DND-41 (cell line): ENCODE data around the gene GCLM.

Experiments
- ATAC-seq: fragments of 200-7000 bp; cut with Tn5 transposase; 3 replicates; pipeline ENCODE4 v1.9.1; 2021; ENCODE audit warnings: low read depth; ENCODE audit not compliant: insufficient read depth
- DNase-seq: peaks from one replicate; pipeline ENCODE4 v3.0.0-alpha.2; 2020
- H2AFZ ChIP-seq: 2 replicates; pipeline ENCODE4 v1.6.0; 2012; ENCODE audit warnings: low read depth, low read length
- H3K27ac ChIP-seq: 2 replicates; pipeline ENCODE4 v1.5.1; 2012; ENCODE audit warnings: low read length, inconsistent platforms
- H3K27me3 ChIP-seq: fragments of 200-600 bp; sonication (generic); 2 replicates; pipeline ENCODE4 v1.6.0; 2012; ENCODE audit warnings: low read length, mild to moderate bottlenecking, inconsistent platforms; ENCODE audit not compliant: insufficient read depth, poor library complexity
- H3K36me3 ChIP-seq: 2 replicates; pipeline ENCODE4 v1.5.1; 2012; ENCODE audit warnings: low read length, inconsistent platforms; ENCODE audit not compliant: insufficient read depth
- H3K4me1 ChIP-seq: 2 replicates; pipeline ENCODE4 v1.5.1; 2012; ENCODE audit warnings: mild to moderate bottlenecking, low read length; ENCODE audit not compliant: insufficient read depth
- H3K4me2 ChIP-seq: 2 replicates; pipeline ENCODE4 v1.6.0; 2012; ENCODE audit warnings: mild to moderate bottlenecking, moderate library complexity, low read length, inconsistent platforms; ENCODE audit not compliant: insufficient read depth
- H3K4me3 ChIP-seq, 2 experiments: fragments of 200-600 bp in 1 of 2; shearing (Covaris generic) in 1 of 2; 2 replicates each; pipeline ENCODE4 v1.5.1; 2012 to 2016; ENCODE audit warnings: inconsistent platforms in 2 of 2, low read length in 2 of 2, mild to moderate bottlenecking in 2 of 2, low read depth in 1 of 2, moderate library complexity in 1 of 2
- H3K79me2 ChIP-seq: 2 replicates; pipeline ENCODE4 v1.6.0; 2012; ENCODE audit warnings: low read length, inconsistent platforms; ENCODE audit not compliant: insufficient read depth
- H3K9ac ChIP-seq: 2 replicates; pipeline ENCODE4 v1.6.0; 2012; ENCODE audit warnings: low read depth, mild to moderate bottlenecking, inconsistent platforms, low read length, moderate library complexity
- H3K9me3 ChIP-seq: 2 replicates; pipeline ENCODE4 v1.5.1; 2012; ENCODE audit warnings: low read length, moderate library complexity, mild to moderate bottlenecking, inconsistent platforms; ENCODE audit not compliant: insufficient read depth, severe bottlenecking
- H4K20me1 ChIP-seq: 2 replicates; pipeline ENCODE4 v1.6.0; 2012; ENCODE audit warnings: low read length; ENCODE audit not compliant: insufficient read depth
- EZH2 ChIP-seq: IDR thresholded peaks from 3 replicates; pipeline ENCODE4 v1.6.1; 2012; ENCODE audit warnings: borderline replicate concordance, low read depth, mild to moderate bottlenecking, moderate library complexity, low read length, inconsistent platforms; ENCODE audit not compliant: severe bottlenecking
- TF ChIP-seq, protein P1 (sequence below): IDR thresholded peaks from 2 replicates; pipeline ENCODE4 v1.5.1; 2012; ENCODE audit warnings: borderline replicate concordance, low read length, moderate library complexity, mild to moderate bottlenecking; ENCODE audit not compliant: poor library complexity, severe bottlenecking; ENCODE audit errors: extremely low read depth

Gene GCLM

DNA sequence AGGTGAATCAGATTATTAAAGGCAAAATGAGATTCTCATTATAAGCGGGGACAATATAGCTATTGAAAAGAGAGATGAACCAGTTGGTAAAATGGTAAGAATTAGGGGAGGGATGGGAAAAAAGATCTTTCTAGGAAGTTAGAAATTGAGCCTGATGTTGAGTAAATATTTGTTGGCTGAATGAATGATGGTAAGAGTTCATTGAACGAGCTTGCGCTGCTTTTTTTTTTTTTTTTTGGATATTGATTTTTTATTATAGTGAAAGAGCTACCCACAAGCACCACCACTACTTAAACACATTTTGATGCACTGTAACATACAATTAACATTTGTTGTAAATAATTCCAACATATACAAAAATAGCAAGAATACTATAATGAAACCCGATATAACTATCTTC, 1.1 kb upstream of the GCLM start:
- Histone ChIP-seq H3K4me3 (peak overlapping the region; percentile 37 to 83; a peak in 3 of 4 replicates), H4K20me1 (peaks cover 5% of the 10 kb centered on the region; the same call in 1 of the 2 replicates), H3K36me3 (no peaks in the 10 kb centered on the region; the same call in 1 of the 2 replicates), H3K27ac (peak overlapping the region; percentile 67), H3K4me2 (peak overlapping the region; percentile 78), H2AFZ (peak overlapping the region; percentile 89), H3K9ac (peak overlapping the region; percentile 86), H3K79me2 (peaks cover 41% of the 10 kb centered on the region), H3K27me3 (no peaks in the 10 kb centered on the region), H3K9me3 (no peaks in the 10 kb centered on the region), H3K4me1 (peaks cover 44% of the 10 kb centered on the region)
- TF ChIP-seq, protein P1, sequence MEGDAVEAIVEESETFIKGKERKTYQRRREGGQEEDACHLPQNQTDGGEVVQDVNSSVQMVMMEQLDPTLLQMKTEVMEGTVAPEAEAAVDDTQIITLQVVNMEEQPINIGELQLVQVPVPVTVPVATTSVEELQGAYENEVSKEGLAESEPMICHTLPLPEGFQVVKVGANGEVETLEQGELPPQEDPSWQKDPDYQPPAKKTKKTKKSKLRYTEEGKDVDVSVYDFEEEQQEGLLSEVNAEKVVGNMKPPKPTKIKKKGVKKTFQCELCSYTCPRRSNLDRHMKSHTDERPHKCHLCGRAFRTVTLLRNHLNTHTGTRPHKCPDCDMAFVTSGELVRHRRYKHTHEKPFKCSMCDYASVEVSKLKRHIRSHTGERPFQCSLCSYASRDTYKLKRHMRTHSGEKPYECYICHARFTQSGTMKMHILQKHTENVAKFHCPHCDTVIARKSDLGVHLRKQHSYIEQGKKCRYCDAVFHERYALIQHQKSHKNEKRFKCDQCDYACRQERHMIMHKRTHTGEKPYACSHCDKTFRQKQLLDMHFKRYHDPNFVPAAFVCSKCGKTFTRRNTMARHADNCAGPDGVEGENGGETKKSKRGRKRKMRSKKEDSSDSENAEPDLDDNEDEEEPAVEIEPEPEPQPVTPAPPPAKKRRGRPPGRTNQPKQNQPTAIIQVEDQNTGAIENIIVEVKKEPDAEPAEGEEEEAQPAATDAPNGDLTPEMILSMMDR = no peak
- TF ChIP-seq EZH2 = no peak
- DNase-seq (no peak), ATAC-seq (no peak)

DNA sequence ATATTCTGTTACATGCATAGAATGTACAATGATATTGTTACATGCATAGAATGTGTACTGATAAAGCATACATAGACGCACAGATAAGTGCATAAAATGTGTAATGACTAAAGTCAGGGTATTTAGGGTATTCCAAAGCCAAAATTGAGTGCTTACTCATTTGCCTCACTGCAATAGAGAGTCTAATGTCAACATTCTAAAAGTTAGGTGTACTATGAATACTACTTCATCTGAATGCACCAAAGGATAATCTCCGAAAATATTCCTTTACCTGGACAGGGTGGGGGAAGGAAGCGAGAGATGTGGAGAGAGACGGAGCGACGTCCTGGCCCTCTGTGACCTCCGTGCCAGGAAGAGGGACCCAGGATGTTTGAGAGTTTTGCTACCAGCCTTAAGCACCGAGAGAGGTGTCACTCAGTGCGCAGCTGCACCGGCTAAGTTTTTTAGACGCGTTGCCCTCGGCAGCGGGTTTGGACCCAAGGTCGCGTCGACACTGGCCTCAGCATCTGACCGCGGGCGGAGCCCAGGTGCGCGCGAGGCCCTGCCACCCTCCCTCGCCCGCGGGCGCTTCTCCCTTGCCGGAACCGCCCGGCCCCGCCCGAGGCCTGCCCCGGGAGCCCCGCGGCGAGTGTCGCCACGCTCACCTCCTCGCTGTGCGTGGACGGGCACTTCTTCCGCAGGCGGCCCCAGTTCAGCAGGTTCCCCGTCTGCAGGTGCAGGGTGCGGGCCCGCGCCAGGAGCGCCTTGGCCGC, 660 bp downstream of the GCLM start:
- peak overlapping the region; percentile 75 for H3K27ac ChIP-seq
- no peaks in the 10 kb centered on the region for H3K9me3 ChIP-seq
- DNase-seq (peak; percentile 60), ATAC-seq (peak; percentile 64)
- H3K9ac ChIP-seq = peak overlapping the region; percentile 86
- H3K4me2 ChIP-seq = peak overlapping the region; percentile 78
- H4K20me1 ChIP-seq = peaks cover 5% of the 10 kb centered on the region; the same call in 1 of the 2 replicates
- H2AFZ ChIP-seq = peak overlapping the region; percentile 89
- H3K4me3 ChIP-seq = peak overlapping the region; percentile 64 to 83; a peak in 3 of 4 replicates
- H3K4me1 ChIP-seq = peaks cover 61% of the 10 kb centered on the region
- H3K79me2 ChIP-seq = peaks cover 58% of the 10 kb centered on the region
- peaks cover 5% of the 10 kb centered on the region for H3K36me3 ChIP-seq
- no peak for TF ChIP-seq EZH2
- TF ChIP-seq, protein P1 = no peak
- H3K27me3 ChIP-seq = no peaks in the 10 kb centered on the region

DNA sequence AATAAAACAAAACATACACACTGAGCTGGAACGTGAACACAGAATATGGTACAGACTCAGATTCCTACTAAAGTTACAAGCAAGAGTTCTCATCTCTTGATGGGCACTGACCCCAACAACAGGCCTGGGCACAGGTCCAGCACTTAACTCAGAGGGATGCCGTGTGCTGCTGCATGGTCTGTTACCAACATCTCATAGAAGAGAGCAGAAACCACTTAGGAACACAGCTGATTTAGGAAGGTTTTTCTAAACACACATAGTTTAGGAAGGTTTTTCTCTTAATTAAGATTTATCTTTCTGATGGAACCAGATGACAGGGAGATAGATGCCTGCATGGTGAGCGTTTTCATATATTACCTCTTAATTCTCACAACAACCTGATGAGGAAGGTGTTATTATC, 1.5 kb downstream of the GCLM start:
- Histone ChIP-seq H4K20me1 (peaks cover 5% of the 10 kb centered on the region; the same call in 1 of the 2 replicates), H2AFZ (no peak overlapping the region), H3K4me1 (peaks cover 61% of the 10 kb centered on the region), H3K79me2 (peaks cover 60% of the 10 kb centered on the region), H3K4me3 (peak overlapping the region; percentile 2 to 83; a peak in 3 of 4 replicates), H3K9me3 (no peaks in the 10 kb centered on the region), H3K9ac (peak overlapping the region; percentile 86), H3K36me3 (peaks cover 7% of the 10 kb centered on the region), H3K27me3 (no peaks in the 10 kb centered on the region), H3K27ac (no peak overlapping the region; the same call in 1 of the 2 replicates), H3K4me2 (peak overlapping the region; percentile 78)
- ATAC-seq (no peak), DNase-seq (no peak)
- TF ChIP-seq, protein P1 = no peak
- no peak for TF ChIP-seq EZH2
